Vagina (tissue), 2 donors: ENCODE results near the gene MRC2. TPM values are rescaled to one million over a fixed set of nuclear protein-coding genes. Genes with fewer than 3 reads are reported as not detected.
A peak's percentile ranks its signal among the peaks of the same experiment; 100 is the strongest.

Experiments
- DNase-seq, 2 donors: peaks; one replicate each; pipeline ENCODE4 v3.0.0-alpha.2; 2017; ENCODE audit errors: extremely low spot score in 2 of 2
- H3K27ac ChIP-seq: fragments of 200-600 bp; sonication (generic); one replicate; pipeline ENCODE4 v1.5.1; 2019
- H3K27me3 ChIP-seq: fragments of 200-600 bp; sonication (generic); one replicate; pipeline ENCODE4 v1.5.1; 2019
- H3K36me3 ChIP-seq, 2 donors: fragments of 200-600 bp; sonication (generic); one replicate each; pipeline ENCODE4 v1.5.1; 2017 to 2019
- H3K4me1 ChIP-seq: fragments of 200-600 bp; sonication (generic); one replicate; pipeline ENCODE4 v1.5.1; 2019
- H3K4me3 ChIP-seq, 2 donors: fragments of 200-600 bp; sonication (generic); 1 replicate in 1 of 2; 2 replicates in 1 of 2; pipeline ENCODE4 v1.5.1; 2016 to 2019
- H3K9me3 ChIP-seq: fragments of 200-600 bp; sonication (generic); one replicate; pipeline ENCODE4 v1.5.1; 2019
- CTCF ChIP-seq, 3 experiments: fragments of 450-650 bp in 2 of 3; fragments of 200-600 bp in 1 of 3; sonication (generic) in 1 of 3; IDR thresholded peaks; one replicate each; pipeline ENCODE4 v1.5.1; 2017 to 2019; ENCODE audit warnings: antibody characterized with exemption in 3 of 3, mild to moderate bottlenecking in 2 of 3, moderate library complexity in 2 of 3
- POLR2A ChIP-seq, 2 donors: fragments of 450-650 bp; IDR thresholded peaks; one replicate each; pipeline ENCODE4 v1.6.1; 2017; ENCODE audit warnings: antibody characterized with exemption in 2 of 2, mild to moderate bottlenecking in 2 of 2, moderate library complexity in 2 of 2
- POLR2AphosphoS5 ChIP-seq, 2 donors: sonication (generic); formaldehyde crosslinking; IDR thresholded peaks; one replicate each; pipeline ENCODE4 v1.9.0; 2017; ENCODE audit warnings: antibody characterized with exemption in 2 of 2, mild to moderate bottlenecking in 2 of 2, low read depth in 1 of 2; ENCODE audit not compliant: insufficient read depth in 1 of 2
- intact Hi-C: fragments of 100-400 bp; cut with DNase I; formaldehyde crosslinking; loops from one replicate; pipeline ENCODE4 v1.15.1; 2023
- total RNA-seq: library from RNA; depleted of rRNA; stranded (reverse); fragments of >200 nt; gene quantifications from one replicate; pipeline ENCODE4 v1.2.3, GENCODE V29; 2016

Gene MRC2
- total RNA-seq, 1 donor from 2014 or later: 89.4 TPM

GRCh38 chr17:62719586-62719985, 92.1 kb downstream of the MRC2 start:
- no peak for DNase-seq
- Histone ChIP-seq H3K27me3 (no peaks in the 10 kb centered on the region), H3K4me3 (no peak overlapping the region), H3K36me3 (no peaks in the 10 kb centered on the region), H3K9me3 (no peaks in the 10 kb centered on the region), H3K4me1 (no peaks in the 10 kb centered on the region), H3K27ac (no peak overlapping the region)
- no peak for TF ChIP-seq POLR2A (IDR thresholded peaks at IDR 0.05)
- no peak for TF ChIP-seq CTCF (IDR thresholded peaks at IDR 0.05)
- no peak for TF ChIP-seq POLR2AphosphoS5 (IDR thresholded peaks at IDR 0.05; ENCODE audit: insufficient read depth in 1 of 2, low read depth in 1 of 2)
- intact Hi-C loops: no loop called here

GRCh38 chr17:62720126-62720850, 92.8 kb downstream of the MRC2 start:
- no peaks in the 10 kb centered on the region for H3K4me1 ChIP-seq
- H3K27me3 ChIP-seq: no peaks in the 10 kb centered on the region
- no peak for DNase-seq
- no peak overlapping the region for H3K27ac ChIP-seq
- intact Hi-C loops: no loop called here
- H3K9me3 ChIP-seq: no peaks in the 10 kb centered on the region
- H3K4me3 ChIP-seq: no peak overlapping the region
- no peak for TF ChIP-seq POLR2AphosphoS5 (IDR thresholded peaks at IDR 0.05; ENCODE audit: insufficient read depth in 1 of 2, low read depth in 1 of 2)
- no peak for TF ChIP-seq CTCF (IDR thresholded peaks at IDR 0.05)
- TF ChIP-seq POLR2A (IDR thresholded peaks at IDR 0.05): no peak
- H3K36me3 ChIP-seq: no peaks in the 10 kb centered on the region

- no peak overlapping the region for H3K27ac ChIP-seq
- DNase-seq: no peak
- H3K36me3 ChIP-seq: no peaks in the 10 kb centered on the region
- no peak for TF ChIP-seq CTCF (IDR thresholded peaks at IDR 0.05)
- TF ChIP-seq POLR2A (IDR thresholded peaks at IDR 0.05): no peak
- no peak for TF ChIP-seq POLR2AphosphoS5 (IDR thresholded peaks at IDR 0.05; ENCODE audit: insufficient read depth in 1 of 2, low read depth in 1 of 2)
- no peaks in the 10 kb centered on the region for H3K9me3 ChIP-seq
- intact Hi-C loops: no loop called here
- no peak overlapping the region for H3K4me3 ChIP-seq
- no peaks in the 10 kb centered on the region for H3K4me1 ChIP-seq
- no peaks in the 10 kb centered on the region for H3K27me3 ChIP-seq
Observed at GRCh38 chr17:62722625-62723024, 95.2 kb downstream of the MRC2 start.

- TF ChIP-seq POLR2A (IDR thresholded peaks at IDR 0.05) (no peak), CTCF (IDR thresholded peaks at IDR 0.05) (no peak), POLR2AphosphoS5 (IDR thresholded peaks at IDR 0.05; ENCODE audit: insufficient read depth in 1 of 2, low read depth in 1 of 2) (no peak)
- no peaks in the 10 kb centered on the region for H3K9me3 ChIP-seq
- no peak for DNase-seq
- no peaks in the 10 kb centered on the region for H3K27me3 ChIP-seq
- intact Hi-C loops: no loop called here
- no peaks in the 10 kb centered on the region for H3K36me3 ChIP-seq
- no peak overlapping the region for H3K27ac ChIP-seq
- H3K4me3 ChIP-seq: no peak overlapping the region
- H3K4me1 ChIP-seq: no peaks in the 10 kb centered on the region
Observed at GRCh38 chr17:62723842-62724241, 96.4 kb downstream of the MRC2 start.

- DNase-seq: no peak
- H3K9me3 ChIP-seq: no peaks in the 10 kb centered on the region
- TF ChIP-seq CTCF (IDR thresholded peaks at IDR 0.05) (no peak), POLR2AphosphoS5 (IDR thresholded peaks at IDR 0.05; ENCODE audit: insufficient read depth in 1 of 2, low read depth in 1 of 2) (peak in 1 of 2 donors; percentile 11)
- H3K27me3 ChIP-seq: no peaks in the 10 kb centered on the region
- intact Hi-C loops: no loop called here
- no peak overlapping the region for H3K4me3 ChIP-seq
- no peaks in the 10 kb centered on the region for H3K4me1 ChIP-seq
- H3K27ac ChIP-seq: no peak overlapping the region
- no peaks in the 10 kb centered on the region for H3K36me3 ChIP-seq
Observed at GRCh38 chr17:62724398-62725146, 97.1 kb downstream of the MRC2 start.
